Measurements from ENCODE around the gene ANKFY1. TPM values are rescaled to one million over a fixed set of nuclear protein-coding genes. Genes with fewer than 3 reads are reported as not detected.

The ANKFY1 gene
- polyA plus RNA-seq, 1 of the 3 experiments (the other 2 are of a cell fraction), result 29.6 TPM

DNA sequence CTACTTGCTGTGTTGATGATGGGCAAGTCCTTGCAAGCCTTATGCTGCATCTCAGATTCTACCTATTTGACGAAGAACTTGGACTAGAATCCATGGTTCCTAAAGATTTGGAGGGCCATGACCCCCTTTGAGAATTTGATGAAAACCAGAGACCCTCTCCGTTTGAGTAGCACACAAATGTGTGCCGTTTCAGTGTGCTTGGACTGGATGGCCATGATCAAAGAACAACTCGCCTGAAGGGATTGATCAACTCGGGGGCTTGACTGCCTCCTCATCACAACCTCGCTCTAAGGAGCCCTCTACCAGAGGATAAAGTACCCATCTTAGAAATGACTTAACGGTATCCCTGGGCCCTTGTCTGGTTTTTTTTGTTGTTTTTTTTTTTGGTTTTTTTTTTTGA is 2.8 kb upstream of the ANKFY1 start:
- Histone ChIP-seq H4K20me1 (ENCODE audit: insufficient read depth) (0 out of 2 replicates have a peak, but pooled peaks cover 8% of the 10 kb centered on the region), H3K9me3 (no peaks in the 10 kb centered on the region), H3K4me2 (no peak overlapping the region), H3K9me2 (no peaks in the 10 kb centered on the region), H2AFZ (ENCODE audit: low read depth) (no peak overlapping the region), H3K27me3 (ENCODE audit: insufficient read depth) (no peaks in the 10 kb centered on the region), H3K79me2 (ENCODE audit: insufficient read depth) (peaks cover 25% of the 10 kb centered on the region), H3K36me3 (replicated peaks in 1 of 2; ENCODE audit: control insufficient read depth in 1 of 2, insufficient read depth in 2 of 2, low read length in 1 of 2) (peaks cover 11 to 32% of the 10 kb centered on the region in 2 experiments), H3K9ac (no peak overlapping the region), H3K4me3 (ENCODE audit: low read depth in 2 of 2, low read length in 1 of 2) (no peak overlapping the region), H3K27ac (ENCODE audit: low read depth in 2 of 2, low read length in 1 of 2) (no peak overlapping the region), H3K4me1 (ENCODE audit: control insufficient read depth in 1 of 2, insufficient read depth in 2 of 2, low read depth in 1 of 2, low read length in 1 of 2) (peaks cover 5 to 20% of the 10 kb centered on the region in 2 experiments; a peak in 3 of 4 replicates), H3F3A (replicated peaks; ENCODE audit: insufficient read depth) (peaks cover 8% of the 10 kb centered on the region)
- POLR2A ChIA-PET, result no interaction called here
- WGBS (ENCODE audit: low lambda C conversion rate), result 77% methylated on average over 7 of the region's 7 CpGs
- DNase-seq, result no peak
- CTCF ChIA-PET, result interaction anchor here (1.3 to 4.3 kb wide), 2 partner anchors 16 to 66 kb away, joined by 3 to 39 read pairs; no protein-coding TSS in a partner anchor
- TF ChIP-seq IRF3 (IDR thresholded peaks at IDR 0.05; ENCODE audit: low read depth, low read length) (no peak), TAF1 (IDR thresholded peaks at IDR 0.05; ENCODE audit: borderline replicate concordance, low read depth, low read length) (no peak), GATA2 (CRISPR knock-in tag; IDR thresholded peaks at IDR 0.05) (no peak), PBX3 (IDR thresholded peaks at IDR 0.05) (no peak), SMC3 (IDR thresholded peaks at IDR 0.05; ENCODE audit: low read depth, low read length) (no peak), RFX5 (IDR thresholded peaks at IDR 0.05; ENCODE audit: low read length) (no peak), GABPA (IDR thresholded peaks at IDR 0.05; ENCODE audit: low read depth) (no peak), ELF1 (IDR thresholded peaks at IDR 0.05) (no peak), NFIC (IDR thresholded peaks at IDR 0.05; ENCODE audit: borderline replicate concordance) (no peak), MXI1 (IDR thresholded peaks at IDR 0.05; ENCODE audit: low read depth, low read length) (no peak), RCOR1 (IDR thresholded peaks at IDR 0.05; ENCODE audit: low read length) (no peak)
- TF ChIP-seq, protein P1, sequence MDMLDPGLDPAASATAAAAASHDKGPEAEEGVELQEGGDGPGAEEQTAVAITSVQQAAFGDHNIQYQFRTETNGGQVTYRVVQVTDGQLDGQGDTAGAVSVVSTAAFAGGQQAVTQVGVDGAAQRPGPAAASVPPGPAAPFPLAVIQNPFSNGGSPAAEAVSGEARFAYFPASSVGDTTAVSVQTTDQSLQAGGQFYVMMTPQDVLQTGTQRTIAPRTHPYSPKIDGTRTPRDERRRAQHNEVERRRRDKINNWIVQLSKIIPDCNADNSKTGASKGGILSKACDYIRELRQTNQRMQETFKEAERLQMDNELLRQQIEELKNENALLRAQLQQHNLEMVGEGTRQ (IDR thresholded peaks at IDR 0.05; ENCODE audit: borderline replicate concordance, low read depth, low read length), result no peak
- TF ChIP-seq, protein P2, sequence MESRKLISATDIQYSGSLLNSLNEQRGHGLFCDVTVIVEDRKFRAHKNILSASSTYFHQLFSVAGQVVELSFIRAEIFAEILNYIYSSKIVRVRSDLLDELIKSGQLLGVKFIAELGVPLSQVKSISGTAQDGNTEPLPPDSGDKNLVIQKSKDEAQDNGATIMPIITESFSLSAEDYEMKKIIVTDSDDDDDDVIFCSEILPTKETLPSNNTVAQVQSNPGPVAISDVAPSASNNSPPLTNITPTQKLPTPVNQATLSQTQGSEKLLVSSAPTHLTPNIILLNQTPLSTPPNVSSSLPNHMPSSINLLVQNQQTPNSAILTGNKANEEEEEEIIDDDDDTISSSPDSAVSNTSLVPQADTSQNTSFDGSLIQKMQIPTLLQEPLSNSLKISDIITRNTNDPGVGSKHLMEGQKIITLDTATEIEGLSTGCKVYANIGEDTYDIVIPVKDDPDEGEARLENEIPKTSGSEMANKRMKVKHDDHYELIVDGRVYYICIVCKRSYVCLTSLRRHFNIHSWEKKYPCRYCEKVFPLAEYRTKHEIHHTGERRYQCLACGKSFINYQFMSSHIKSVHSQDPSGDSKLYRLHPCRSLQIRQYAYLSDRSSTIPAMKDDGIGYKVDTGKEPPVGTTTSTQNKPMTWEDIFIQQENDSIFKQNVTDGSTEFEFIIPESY (IDR thresholded peaks at IDR 0.05; ENCODE audit: borderline replicate concordance, low read depth), result no peak

Measured in SK-N-SH (cell line).